ENCODE results near the gene RBP4.
A peak's percentile ranks its signal among the peaks of the same experiment; 100 is the strongest.

DNA sequence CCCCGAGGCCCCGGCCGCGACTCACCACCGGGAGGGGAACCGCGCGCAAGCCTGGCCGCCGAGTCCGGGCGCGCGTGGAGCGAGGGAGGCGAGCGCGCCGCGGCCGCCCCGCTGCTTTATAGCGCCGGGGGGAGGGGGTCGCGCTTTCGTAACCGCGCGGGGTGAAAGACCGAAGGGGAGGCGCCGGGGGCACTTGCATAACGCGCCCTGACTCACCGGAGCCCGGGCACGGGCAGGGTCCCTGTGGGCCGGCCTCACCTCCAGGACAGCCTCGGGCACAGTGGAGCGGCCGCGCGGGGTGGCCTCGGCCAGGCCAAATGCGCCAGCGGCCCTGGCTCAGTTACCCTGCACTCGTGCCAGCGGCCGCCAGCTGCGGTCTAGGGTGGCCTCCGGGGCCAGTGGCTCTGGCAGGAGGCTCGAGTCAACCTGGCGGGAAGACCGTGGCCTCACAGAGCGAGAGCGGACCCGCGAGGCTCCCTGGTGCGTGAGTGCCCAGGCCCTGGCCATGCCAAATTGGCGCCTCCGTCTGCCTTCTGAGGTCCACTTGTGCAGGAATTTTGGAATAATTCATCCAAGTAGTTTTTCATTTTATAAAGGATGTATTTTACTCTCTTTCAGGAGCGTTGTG, at the start of gene RBP4:
- TF ChIP-seq, protein P1, sequence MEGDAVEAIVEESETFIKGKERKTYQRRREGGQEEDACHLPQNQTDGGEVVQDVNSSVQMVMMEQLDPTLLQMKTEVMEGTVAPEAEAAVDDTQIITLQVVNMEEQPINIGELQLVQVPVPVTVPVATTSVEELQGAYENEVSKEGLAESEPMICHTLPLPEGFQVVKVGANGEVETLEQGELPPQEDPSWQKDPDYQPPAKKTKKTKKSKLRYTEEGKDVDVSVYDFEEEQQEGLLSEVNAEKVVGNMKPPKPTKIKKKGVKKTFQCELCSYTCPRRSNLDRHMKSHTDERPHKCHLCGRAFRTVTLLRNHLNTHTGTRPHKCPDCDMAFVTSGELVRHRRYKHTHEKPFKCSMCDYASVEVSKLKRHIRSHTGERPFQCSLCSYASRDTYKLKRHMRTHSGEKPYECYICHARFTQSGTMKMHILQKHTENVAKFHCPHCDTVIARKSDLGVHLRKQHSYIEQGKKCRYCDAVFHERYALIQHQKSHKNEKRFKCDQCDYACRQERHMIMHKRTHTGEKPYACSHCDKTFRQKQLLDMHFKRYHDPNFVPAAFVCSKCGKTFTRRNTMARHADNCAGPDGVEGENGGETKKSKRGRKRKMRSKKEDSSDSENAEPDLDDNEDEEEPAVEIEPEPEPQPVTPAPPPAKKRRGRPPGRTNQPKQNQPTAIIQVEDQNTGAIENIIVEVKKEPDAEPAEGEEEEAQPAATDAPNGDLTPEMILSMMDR (IDR thresholded peaks at IDR 0.05), result no peak
- TF ChIP-seq POLR2A (IDR thresholded peaks at IDR 0.05), result peak in 2 of 3 donors; percentile 8 to 28
